Thyroid gland (tissue), 4 donors: ENCODE measurements around the gene ISOC2. TPM values are rescaled to one million over a fixed set of nuclear protein-coding genes. Genes with fewer than 3 reads are reported as not detected.

Experiments used
- DNase-seq, 2 donors: peaks; one replicate each; pipeline ENCODE4 v3.0.0-alpha.2; 2019
- H3K27ac ChIP-seq, 3 donors: fragments of 200-600 bp; sonication (generic); 1 replicate in 2 of 3; 2 replicates in 1 of 3; pipeline ENCODE4 v1.5.1; 2016 to 2019; ENCODE audit warnings: mild to moderate bottlenecking in 1 of 3, moderate library complexity in 1 of 3
- H3K27me3 ChIP-seq: fragments of 200-600 bp; sonication (generic); one replicate; pipeline ENCODE4 v1.5.1; 2019
- H3K36me3 ChIP-seq, 2 donors: fragments of 200-600 bp; sonication (generic); one replicate each; pipeline ENCODE4 v1.5.1; 2016 to 2019
- H3K4me1 ChIP-seq, 2 donors: fragments of 200-600 bp; sonication (generic); one replicate each; pipeline ENCODE4 v1.5.1; 2017 to 2019
- H3K4me3 ChIP-seq, 3 donors: fragments of 200-600 bp; sonication (generic); replicated peaks in 1 of 3; 1 replicate in 2 of 3; 2 replicates in 1 of 3; pipeline ENCODE4 v1.5.1; 2016; ENCODE audit warnings: mild to moderate bottlenecking in 1 of 3
- H3K9me3 ChIP-seq: fragments of 200-600 bp; sonication (generic); one replicate; pipeline ENCODE4 v1.5.1; 2017
- CTCF ChIP-seq, 6 experiments: fragments of 200-600 bp in 3 of 6; fragments of 450-650 bp in 3 of 6; sonication (generic) in 3 of 6; IDR thresholded peaks; one replicate each; pipeline ENCODE4 v1.5.1; 2016 to 2019; ENCODE audit warnings: antibody characterized with exemption in 6 of 6, mild to moderate bottlenecking in 2 of 6, inconsistent platforms in 1 of 6, moderate library complexity in 1 of 6
- POLR2A ChIP-seq, 2 donors: fragments of 450-650 bp; IDR thresholded peaks; one replicate each; pipeline ENCODE4 v1.6.1; 2017; ENCODE audit warnings: antibody characterized with exemption in 2 of 2, mild to moderate bottlenecking in 2 of 2, moderate library complexity in 1 of 2
- WGBS, 2 donors: methylation state at CpG; one replicate each; pipeline ENCODE4 v1.1.5; 2017; 5-methylcytosine and 5-hydroxymethylcytosine counted together
- intact Hi-C: fragments of 100-400 bp; cut with DNase I; formaldehyde crosslinking; loops from one replicate; pipeline ENCODE4 v1.15.1; 2023
- total RNA-seq, 4 donors: library from RNA; depleted of rRNA; stranded (reverse); fragments of >200 nt; gene quantifications; one replicate each; pipeline ENCODE4 v1.2.3, GENCODE V29; 2016

Gene ISOC2
- total RNA-seq, 4 donors from 2014 or later: 52.1 to 178 (median 100) TPM

- Histone ChIP-seq H3K27me3 (no peaks in the 10 kb centered on the region), H3K27ac (peak overlapping the region; percentile 74 to 84 (median 82)), H3K4me3 (peak overlapping the region; percentile 80 to 97 (median 92)), H3K4me1 (peaks cover 0 to 13% of the 10 kb centered on the region in 2 donors), H3K36me3 (peaks cover 0 to 4% of the 10 kb centered on the region in 2 donors), H3K9me3 (no peaks in the 10 kb centered on the region)
- peak; percentile 68 to 73 for DNase-seq
- intact Hi-C loops: no loop called here
- TF ChIP-seq CTCF (IDR thresholded peaks at IDR 0.05): no peak
- no peak for TF ChIP-seq POLR2A (IDR thresholded peaks at IDR 0.05)
- WGBS, 2 donors: 11 to 18% methylated on average over 18 to 24 of the region's 24 CpGs
Observed at GRCh38 chr19:55460670-55461258, 678 bp downstream of the ISOC2 start.

- H3K9me3 ChIP-seq: no peaks in the 10 kb centered on the region
- 47 to 49% methylated on average over 16 of the region's 16 CpGs for WGBS, 2 donors
- no peak for TF ChIP-seq POLR2A (IDR thresholded peaks at IDR 0.05)
- no peak for TF ChIP-seq CTCF (IDR thresholded peaks at IDR 0.05)
- intact Hi-C loops: no loop called here
- H3K27me3 ChIP-seq: no peaks in the 10 kb centered on the region
- no peak overlapping the region for H3K27ac ChIP-seq
- no peak for DNase-seq
- H3K4me3 ChIP-seq: no peak overlapping the region
- H3K4me1 ChIP-seq: peaks cover 0 to 13% of the 10 kb centered on the region in 2 donors
- peaks cover 6 to 10% of the 10 kb centered on the region in 2 donors for H3K36me3 ChIP-seq
Observed at GRCh38 chr19:55459950-55460657, 1.3 kb downstream of the ISOC2 start.

GRCh38 chr19:55459551-55459949 is 1.9 kb downstream of the ISOC2 start:
- Histone ChIP-seq H3K9me3 (no peaks in the 10 kb centered on the region), H3K4me3 (no peak overlapping the region), H3K36me3 (peaks cover 9 to 10% of the 10 kb centered on the region in 2 donors), H3K27me3 (no peaks in the 10 kb centered on the region), H3K27ac (no peak overlapping the region), H3K4me1 (peaks cover 0 to 13% of the 10 kb centered on the region in 2 donors)
- intact Hi-C loops: no loop called here
- no peak for TF ChIP-seq CTCF (IDR thresholded peaks at IDR 0.05)
- TF ChIP-seq POLR2A (IDR thresholded peaks at IDR 0.05): no peak
- DNase-seq: no peak
- 44 to 50% methylated on average over 8 of the region's 8 CpGs for WGBS, 2 donors

- Histone ChIP-seq H3K36me3 (peaks cover 9 to 10% of the 10 kb centered on the region in 2 donors), H3K4me1 (peaks cover 0 to 16% of the 10 kb centered on the region in 2 donors), H3K27ac (no peak overlapping the region), H3K4me3 (no peak overlapping the region), H3K9me3 (no peaks in the 10 kb centered on the region), H3K27me3 (no peaks in the 10 kb centered on the region)
- WGBS, 2 donors: 86 to 87% methylated on average over 16 of the region's 16 CpGs
- no peak for TF ChIP-seq POLR2A (IDR thresholded peaks at IDR 0.05)
- no peak for TF ChIP-seq CTCF (IDR thresholded peaks at IDR 0.05)
- DNase-seq: no peak
- intact Hi-C loops: no loop called here
Observed at GRCh38 chr19:55457683-55458457, 3.6 kb downstream of the ISOC2 start.
